HEK293 (cell line): Measurements from ENCODE around the gene DCAF7.

ENCODE experiments used
- TF ChIP-seq, protein P1 (sequence below): fragments of 450-650 bp; formaldehyde crosslinking; IDR thresholded peaks from 2 replicates; pipeline ENCODE4 v1.5.1; 2016; ENCODE audit warnings: missing biosample characterization, missing genetic modification characterization
- TF ChIP-seq, protein P2 (sequence below): fragments of 450-650 bp; formaldehyde crosslinking; IDR thresholded peaks from 2 replicates; pipeline ENCODE4 v1.5.1; 2016; ENCODE audit warnings: missing biosample characterization, missing genetic modification characterization

DNA sequence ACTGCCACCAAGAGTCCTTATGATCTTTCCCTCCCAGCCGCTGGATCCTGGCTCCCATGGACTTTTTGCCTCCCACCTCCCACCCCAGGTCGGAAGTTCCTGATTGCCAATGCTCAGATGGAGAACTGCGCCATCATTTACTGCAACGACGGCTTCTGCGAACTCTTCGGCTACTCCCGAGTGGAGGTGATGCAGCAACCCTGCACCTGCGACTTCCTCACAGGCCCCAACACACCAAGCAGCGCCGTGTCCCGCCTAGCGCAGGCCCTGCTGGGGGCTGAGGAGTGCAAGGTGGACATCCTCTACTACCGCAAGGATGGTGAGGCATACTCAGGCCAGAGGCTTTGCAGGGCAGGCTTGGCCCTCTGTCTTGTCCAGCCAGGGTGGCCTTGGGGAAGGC lies 26.2 kb upstream of the DCAF7 start:
- TF ChIP-seq, protein P1, sequence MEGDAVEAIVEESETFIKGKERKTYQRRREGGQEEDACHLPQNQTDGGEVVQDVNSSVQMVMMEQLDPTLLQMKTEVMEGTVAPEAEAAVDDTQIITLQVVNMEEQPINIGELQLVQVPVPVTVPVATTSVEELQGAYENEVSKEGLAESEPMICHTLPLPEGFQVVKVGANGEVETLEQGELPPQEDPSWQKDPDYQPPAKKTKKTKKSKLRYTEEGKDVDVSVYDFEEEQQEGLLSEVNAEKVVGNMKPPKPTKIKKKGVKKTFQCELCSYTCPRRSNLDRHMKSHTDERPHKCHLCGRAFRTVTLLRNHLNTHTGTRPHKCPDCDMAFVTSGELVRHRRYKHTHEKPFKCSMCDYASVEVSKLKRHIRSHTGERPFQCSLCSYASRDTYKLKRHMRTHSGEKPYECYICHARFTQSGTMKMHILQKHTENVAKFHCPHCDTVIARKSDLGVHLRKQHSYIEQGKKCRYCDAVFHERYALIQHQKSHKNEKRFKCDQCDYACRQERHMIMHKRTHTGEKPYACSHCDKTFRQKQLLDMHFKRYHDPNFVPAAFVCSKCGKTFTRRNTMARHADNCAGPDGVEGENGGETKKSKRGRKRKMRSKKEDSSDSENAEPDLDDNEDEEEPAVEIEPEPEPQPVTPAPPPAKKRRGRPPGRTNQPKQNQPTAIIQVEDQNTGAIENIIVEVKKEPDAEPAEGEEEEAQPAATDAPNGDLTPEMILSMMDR (tag by site-specific recombination), result no peak
- TF ChIP-seq, protein P2, sequence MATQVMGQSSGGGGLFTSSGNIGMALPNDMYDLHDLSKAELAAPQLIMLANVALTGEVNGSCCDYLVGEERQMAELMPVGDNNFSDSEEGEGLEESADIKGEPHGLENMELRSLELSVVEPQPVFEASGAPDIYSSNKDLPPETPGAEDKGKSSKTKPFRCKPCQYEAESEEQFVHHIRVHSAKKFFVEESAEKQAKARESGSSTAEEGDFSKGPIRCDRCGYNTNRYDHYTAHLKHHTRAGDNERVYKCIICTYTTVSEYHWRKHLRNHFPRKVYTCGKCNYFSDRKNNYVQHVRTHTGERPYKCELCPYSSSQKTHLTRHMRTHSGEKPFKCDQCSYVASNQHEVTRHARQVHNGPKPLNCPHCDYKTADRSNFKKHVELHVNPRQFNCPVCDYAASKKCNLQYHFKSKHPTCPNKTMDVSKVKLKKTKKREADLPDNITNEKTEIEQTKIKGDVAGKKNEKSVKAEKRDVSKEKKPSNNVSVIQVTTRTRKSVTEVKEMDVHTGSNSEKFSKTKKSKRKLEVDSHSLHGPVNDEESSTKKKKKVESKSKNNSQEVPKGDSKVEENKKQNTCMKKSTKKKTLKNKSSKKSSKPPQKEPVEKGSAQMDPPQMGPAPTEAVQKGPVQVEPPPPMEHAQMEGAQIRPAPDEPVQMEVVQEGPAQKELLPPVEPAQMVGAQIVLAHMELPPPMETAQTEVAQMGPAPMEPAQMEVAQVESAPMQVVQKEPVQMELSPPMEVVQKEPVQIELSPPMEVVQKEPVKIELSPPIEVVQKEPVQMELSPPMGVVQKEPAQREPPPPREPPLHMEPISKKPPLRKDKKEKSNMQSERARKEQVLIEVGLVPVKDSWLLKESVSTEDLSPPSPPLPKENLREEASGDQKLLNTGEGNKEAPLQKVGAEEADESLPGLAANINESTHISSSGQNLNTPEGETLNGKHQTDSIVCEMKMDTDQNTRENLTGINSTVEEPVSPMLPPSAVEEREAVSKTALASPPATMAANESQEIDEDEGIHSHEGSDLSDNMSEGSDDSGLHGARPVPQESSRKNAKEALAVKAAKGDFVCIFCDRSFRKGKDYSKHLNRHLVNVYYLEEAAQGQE (tag by site-specific recombination), result no peak
